ENCODE measurements around the gene PLXDC2. TPM values are rescaled to one million over a fixed set of nuclear protein-coding genes. Genes with fewer than 3 reads are reported as not detected.

Gene PLXDC2
- total RNA-seq, 1 experiment from 2014 or later = 0.21 TPM

DNA sequence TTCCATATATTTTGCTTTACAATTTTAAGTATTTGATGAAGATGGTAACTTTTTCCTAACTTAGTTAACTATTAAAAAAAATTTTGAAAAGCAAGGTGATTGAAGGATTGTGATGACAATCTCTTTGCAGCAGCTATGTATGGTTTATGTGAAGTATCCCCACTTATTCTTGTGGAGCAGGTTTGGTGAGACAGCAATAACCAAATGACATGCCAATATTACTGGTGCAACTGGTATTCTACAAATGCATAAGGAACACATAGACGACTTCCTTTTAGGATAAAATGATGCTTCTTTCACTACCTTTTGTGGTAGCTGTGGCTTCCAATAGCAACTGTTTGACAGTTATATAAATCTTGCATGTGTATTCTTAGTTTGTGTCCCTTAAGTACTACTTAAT lies 465.3 kb downstream of the PLXDC2 start:
- no peak for ATAC-seq
- BruUV-seq (replicated peaks) = no TSS peak
- ChIA-PET POLR2A (no interaction called here), CTCF (no interaction called here)
- H3K27ac ChIP-seq (ENCODE audit: low read length) = no peak overlapping the region
- H3K4me1 ChIP-seq (ENCODE audit: control insufficient read depth, insufficient read depth, low read length) = no peaks in the 10 kb centered on the region
- in situ Hi-C loops (cut with HindIII; ENCODE audit: low pct_unique_long_range_greater_than_20kb, low sequenced_read_pairs) = no loop called here
- H3K9me3 ChIP-seq (ENCODE audit: control insufficient read depth, insufficient read depth, low read depth, low read length) = no peaks in the 10 kb centered on the region
- H3K36me3 ChIP-seq (ENCODE audit: control insufficient read depth, insufficient read depth, low read length) = no peaks in the 10 kb centered on the region
- intact Hi-C loops (cut with micrococcal nuclease; ENCODE audit: unreplicated experiment) = no loop called here
- no peak overlapping the region for H3K4me3 ChIP-seq (ENCODE audit: low read depth in 2 of 2, low read length in 2 of 2)
- TF ChIP-seq, protein P1, sequence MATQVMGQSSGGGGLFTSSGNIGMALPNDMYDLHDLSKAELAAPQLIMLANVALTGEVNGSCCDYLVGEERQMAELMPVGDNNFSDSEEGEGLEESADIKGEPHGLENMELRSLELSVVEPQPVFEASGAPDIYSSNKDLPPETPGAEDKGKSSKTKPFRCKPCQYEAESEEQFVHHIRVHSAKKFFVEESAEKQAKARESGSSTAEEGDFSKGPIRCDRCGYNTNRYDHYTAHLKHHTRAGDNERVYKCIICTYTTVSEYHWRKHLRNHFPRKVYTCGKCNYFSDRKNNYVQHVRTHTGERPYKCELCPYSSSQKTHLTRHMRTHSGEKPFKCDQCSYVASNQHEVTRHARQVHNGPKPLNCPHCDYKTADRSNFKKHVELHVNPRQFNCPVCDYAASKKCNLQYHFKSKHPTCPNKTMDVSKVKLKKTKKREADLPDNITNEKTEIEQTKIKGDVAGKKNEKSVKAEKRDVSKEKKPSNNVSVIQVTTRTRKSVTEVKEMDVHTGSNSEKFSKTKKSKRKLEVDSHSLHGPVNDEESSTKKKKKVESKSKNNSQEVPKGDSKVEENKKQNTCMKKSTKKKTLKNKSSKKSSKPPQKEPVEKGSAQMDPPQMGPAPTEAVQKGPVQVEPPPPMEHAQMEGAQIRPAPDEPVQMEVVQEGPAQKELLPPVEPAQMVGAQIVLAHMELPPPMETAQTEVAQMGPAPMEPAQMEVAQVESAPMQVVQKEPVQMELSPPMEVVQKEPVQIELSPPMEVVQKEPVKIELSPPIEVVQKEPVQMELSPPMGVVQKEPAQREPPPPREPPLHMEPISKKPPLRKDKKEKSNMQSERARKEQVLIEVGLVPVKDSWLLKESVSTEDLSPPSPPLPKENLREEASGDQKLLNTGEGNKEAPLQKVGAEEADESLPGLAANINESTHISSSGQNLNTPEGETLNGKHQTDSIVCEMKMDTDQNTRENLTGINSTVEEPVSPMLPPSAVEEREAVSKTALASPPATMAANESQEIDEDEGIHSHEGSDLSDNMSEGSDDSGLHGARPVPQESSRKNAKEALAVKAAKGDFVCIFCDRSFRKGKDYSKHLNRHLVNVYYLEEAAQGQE (IDR thresholded peaks at IDR 0.05; ENCODE audit: insufficient read depth in 1 of 2, low read depth in 2 of 2, low read length in 1 of 2) = no peak
- no peak for TF ChIP-seq POLR2AphosphoS5 (IDR thresholded peaks at IDR 0.05; ENCODE audit: low read depth, low read length)
- TF ChIP-seq SIN3A (IDR thresholded peaks at IDR 0.05; ENCODE audit: borderline replicate concordance, insufficient read depth, low read depth, low read length) = no peak
- TF ChIP-seq, protein P2, sequence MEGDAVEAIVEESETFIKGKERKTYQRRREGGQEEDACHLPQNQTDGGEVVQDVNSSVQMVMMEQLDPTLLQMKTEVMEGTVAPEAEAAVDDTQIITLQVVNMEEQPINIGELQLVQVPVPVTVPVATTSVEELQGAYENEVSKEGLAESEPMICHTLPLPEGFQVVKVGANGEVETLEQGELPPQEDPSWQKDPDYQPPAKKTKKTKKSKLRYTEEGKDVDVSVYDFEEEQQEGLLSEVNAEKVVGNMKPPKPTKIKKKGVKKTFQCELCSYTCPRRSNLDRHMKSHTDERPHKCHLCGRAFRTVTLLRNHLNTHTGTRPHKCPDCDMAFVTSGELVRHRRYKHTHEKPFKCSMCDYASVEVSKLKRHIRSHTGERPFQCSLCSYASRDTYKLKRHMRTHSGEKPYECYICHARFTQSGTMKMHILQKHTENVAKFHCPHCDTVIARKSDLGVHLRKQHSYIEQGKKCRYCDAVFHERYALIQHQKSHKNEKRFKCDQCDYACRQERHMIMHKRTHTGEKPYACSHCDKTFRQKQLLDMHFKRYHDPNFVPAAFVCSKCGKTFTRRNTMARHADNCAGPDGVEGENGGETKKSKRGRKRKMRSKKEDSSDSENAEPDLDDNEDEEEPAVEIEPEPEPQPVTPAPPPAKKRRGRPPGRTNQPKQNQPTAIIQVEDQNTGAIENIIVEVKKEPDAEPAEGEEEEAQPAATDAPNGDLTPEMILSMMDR (IDR thresholded peaks at IDR 0.05) = no peak
- TF ChIP-seq TCF7L2 (IDR thresholded peaks at IDR 0.05; ENCODE audit: low read depth, low read length) = no peak
- H3K27me3 ChIP-seq (ENCODE audit: control insufficient read depth, insufficient read depth, low read length) = no peaks in the 10 kb centered on the region
- DNase-seq (ENCODE audit: low read depth, low spot score) = no peak

DNA sequence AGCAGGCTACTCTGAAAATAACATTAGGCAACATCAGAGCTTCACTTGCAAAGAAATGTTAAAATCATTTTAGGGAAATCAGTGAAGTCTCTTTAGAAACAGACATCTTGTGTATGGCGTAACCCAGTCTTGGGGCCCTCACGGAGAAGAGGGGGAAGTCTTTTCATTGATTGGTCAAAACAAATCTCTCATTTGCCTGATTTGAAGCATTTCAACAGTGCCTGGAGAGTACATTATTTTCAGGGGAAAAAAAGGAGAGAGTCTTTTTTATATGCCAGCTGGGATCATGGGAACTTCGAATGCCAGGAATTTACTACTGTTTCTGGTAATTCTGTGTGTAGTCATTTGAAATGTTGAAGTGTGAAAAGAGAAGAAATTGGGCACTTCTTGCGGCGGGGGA lies 471.4 kb downstream of the PLXDC2 start:
- TF ChIP-seq, protein P2 (IDR thresholded peaks at IDR 0.05) = no peak
- TF ChIP-seq TCF7L2 (IDR thresholded peaks at IDR 0.05; ENCODE audit: low read depth, low read length) (no peak), POLR2AphosphoS5 (IDR thresholded peaks at IDR 0.05; ENCODE audit: low read depth, low read length) (no peak), SIN3A (IDR thresholded peaks at IDR 0.05; ENCODE audit: borderline replicate concordance, insufficient read depth, low read depth, low read length) (no peak)
- TF ChIP-seq, protein P1 (IDR thresholded peaks at IDR 0.05; ENCODE audit: insufficient read depth in 1 of 2, low read depth in 2 of 2, low read length in 1 of 2) = no peak
- ATAC-seq (no peak), DNase-seq (ENCODE audit: low read depth, low spot score) (no peak)
- no peaks in the 10 kb centered on the region for H3K27me3 ChIP-seq (ENCODE audit: control insufficient read depth, insufficient read depth, low read length)
- ChIA-PET POLR2A (no interaction called here), CTCF (no interaction called here)
- no peak overlapping the region for H3K27ac ChIP-seq (ENCODE audit: low read length)
- H3K4me3 ChIP-seq (ENCODE audit: low read depth in 2 of 2, low read length in 2 of 2) = no peak overlapping the region
- H3K9me3 ChIP-seq (ENCODE audit: control insufficient read depth, insufficient read depth, low read depth, low read length) = no peaks in the 10 kb centered on the region
- no TSS peak for BruUV-seq (replicated peaks)
- no peaks in the 10 kb centered on the region for H3K4me1 ChIP-seq (ENCODE audit: control insufficient read depth, insufficient read depth, low read length)
- H3K36me3 ChIP-seq (ENCODE audit: control insufficient read depth, insufficient read depth, low read length) = no peaks in the 10 kb centered on the region
- in situ Hi-C loops (cut with HindIII; ENCODE audit: low pct_unique_long_range_greater_than_20kb, low sequenced_read_pairs) (no loop called here), intact Hi-C loops (cut with micrococcal nuclease; ENCODE audit: unreplicated experiment) (no loop called here)

Measured in Panc1 (cell line).